ENCODE measurements around the gene SAG. TPM values are rescaled to one million over a fixed set of nuclear protein-coding genes. Genes with fewer than 3 reads are reported as not detected.

Gene SAG
- total and polyA plus RNA-seq, 7 donors = not detected

- TF ChIP-seq, protein P1, sequence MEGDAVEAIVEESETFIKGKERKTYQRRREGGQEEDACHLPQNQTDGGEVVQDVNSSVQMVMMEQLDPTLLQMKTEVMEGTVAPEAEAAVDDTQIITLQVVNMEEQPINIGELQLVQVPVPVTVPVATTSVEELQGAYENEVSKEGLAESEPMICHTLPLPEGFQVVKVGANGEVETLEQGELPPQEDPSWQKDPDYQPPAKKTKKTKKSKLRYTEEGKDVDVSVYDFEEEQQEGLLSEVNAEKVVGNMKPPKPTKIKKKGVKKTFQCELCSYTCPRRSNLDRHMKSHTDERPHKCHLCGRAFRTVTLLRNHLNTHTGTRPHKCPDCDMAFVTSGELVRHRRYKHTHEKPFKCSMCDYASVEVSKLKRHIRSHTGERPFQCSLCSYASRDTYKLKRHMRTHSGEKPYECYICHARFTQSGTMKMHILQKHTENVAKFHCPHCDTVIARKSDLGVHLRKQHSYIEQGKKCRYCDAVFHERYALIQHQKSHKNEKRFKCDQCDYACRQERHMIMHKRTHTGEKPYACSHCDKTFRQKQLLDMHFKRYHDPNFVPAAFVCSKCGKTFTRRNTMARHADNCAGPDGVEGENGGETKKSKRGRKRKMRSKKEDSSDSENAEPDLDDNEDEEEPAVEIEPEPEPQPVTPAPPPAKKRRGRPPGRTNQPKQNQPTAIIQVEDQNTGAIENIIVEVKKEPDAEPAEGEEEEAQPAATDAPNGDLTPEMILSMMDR (IDR thresholded peaks at IDR 0.05) = no peak
- H3K36me3 ChIP-seq (ENCODE audit: insufficient read depth in 1 of 2, low read depth in 1 of 2) = no peaks in the 10 kb centered on the region
- intact Hi-C loops (cut with DNase I) = no loop called here
- H3K4me1 ChIP-seq = no peaks in the 10 kb centered on the region
- WGBS, 3 donors = 80 to 89% (median 89%) methylated on average over 6 to 8 of the region's 8 CpGs
- H3K9me3 ChIP-seq = no peaks in the 10 kb centered on the region
- DNase-seq = no peak
- H3K27ac ChIP-seq = no peak overlapping the region
- H3K27me3 ChIP-seq (ENCODE audit: insufficient read depth in 3 of 3, low read length in 2 of 3) = no peaks in the 10 kb centered on the region
- no peak overlapping the region for H3K4me3 ChIP-seq
- no peak for ATAC-seq
Observed at GRCh38 chr2:233326500-233326899, 18.9 kb downstream of the SAG start.

DNA sequence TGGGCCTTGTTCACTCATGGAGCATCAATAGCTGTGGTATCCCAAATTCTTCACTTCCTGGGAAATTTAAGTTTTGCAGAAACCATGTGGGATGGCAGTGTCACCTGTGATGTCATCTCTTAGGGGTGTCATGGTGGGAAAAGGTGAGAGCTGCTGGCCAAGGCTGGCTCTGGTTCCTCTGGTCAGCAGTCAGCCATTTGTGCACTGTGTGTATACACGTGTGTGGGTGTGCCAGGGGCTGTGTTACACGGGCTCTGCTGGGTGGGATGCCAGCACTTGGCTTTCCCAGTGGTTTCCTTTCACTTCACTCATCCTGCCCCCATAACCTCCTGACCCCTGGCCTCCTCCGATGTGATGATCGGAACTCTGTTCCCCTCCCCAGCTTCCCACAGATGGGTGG, 21.3 kb downstream of the SAG start:
- Histone ChIP-seq H3K4me3 (no peak overlapping the region), H3K27me3 (ENCODE audit: insufficient read depth in 3 of 3, low read length in 2 of 3) (no peaks in the 10 kb centered on the region), H3K4me1 (no peaks in the 10 kb centered on the region), H3K9me3 (no peaks in the 10 kb centered on the region), H3K36me3 (ENCODE audit: insufficient read depth in 1 of 2, low read depth in 1 of 2) (no peaks in the 10 kb centered on the region), H3K27ac (no peak overlapping the region)
- TF ChIP-seq, protein P1 (IDR thresholded peaks at IDR 0.05) = no peak
- no peak for ATAC-seq
- 69 to 77% (median 74%) methylated on average over 4 of the region's 4 CpGs for WGBS, 3 donors
- intact Hi-C loops (cut with DNase I) = no loop called here
- DNase-seq = no peak

DNA sequence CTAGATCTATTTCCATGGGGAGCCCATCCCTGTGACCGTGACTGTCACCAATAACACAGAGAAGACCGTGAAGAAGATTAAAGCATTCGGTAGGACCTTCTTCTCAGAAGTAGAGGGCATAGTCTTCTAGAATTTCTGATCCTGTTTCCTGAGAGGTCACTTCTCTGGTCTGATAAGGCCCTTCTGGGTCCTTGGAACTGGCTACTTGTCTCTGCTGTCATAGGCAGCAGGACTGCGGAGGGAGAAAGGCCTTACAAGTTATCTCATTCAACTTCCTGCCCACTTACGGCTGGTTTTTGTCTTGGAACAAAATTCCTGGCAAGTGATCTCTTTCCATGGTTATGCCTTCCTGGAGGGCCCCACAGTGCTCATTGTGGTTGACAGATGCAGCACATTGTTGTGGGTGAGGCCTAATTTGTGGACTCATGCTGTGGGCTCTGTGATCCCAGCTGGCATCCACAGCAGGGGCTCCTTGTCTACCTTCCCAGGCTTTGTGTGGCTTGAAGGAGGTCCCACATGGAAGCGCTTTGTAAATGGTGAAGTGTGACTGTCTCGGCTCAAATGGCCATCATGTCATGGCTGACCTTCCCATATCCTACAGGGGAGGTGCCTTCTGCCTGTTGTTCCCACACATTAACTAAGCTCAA, 22.0 kb downstream of the SAG start:
- intact Hi-C loops (cut with DNase I) = no loop called here
- DNase-seq (no peak), ATAC-seq (no peak)
- Histone ChIP-seq H3K36me3 (ENCODE audit: insufficient read depth in 1 of 2, low read depth in 1 of 2) (no peaks in the 10 kb centered on the region), H3K27ac (no peak overlapping the region), H3K27me3 (ENCODE audit: insufficient read depth in 3 of 3, low read length in 2 of 3) (no peaks in the 10 kb centered on the region), H3K9me3 (no peaks in the 10 kb centered on the region), H3K4me3 (no peak overlapping the region), H3K4me1 (no peaks in the 10 kb centered on the region)
- TF ChIP-seq, protein P1 (IDR thresholded peaks at IDR 0.05) = no peak
- 75 to 77% (median 77%) methylated on average over 7 of the region's 7 CpGs for WGBS, 3 donors

DNA sequence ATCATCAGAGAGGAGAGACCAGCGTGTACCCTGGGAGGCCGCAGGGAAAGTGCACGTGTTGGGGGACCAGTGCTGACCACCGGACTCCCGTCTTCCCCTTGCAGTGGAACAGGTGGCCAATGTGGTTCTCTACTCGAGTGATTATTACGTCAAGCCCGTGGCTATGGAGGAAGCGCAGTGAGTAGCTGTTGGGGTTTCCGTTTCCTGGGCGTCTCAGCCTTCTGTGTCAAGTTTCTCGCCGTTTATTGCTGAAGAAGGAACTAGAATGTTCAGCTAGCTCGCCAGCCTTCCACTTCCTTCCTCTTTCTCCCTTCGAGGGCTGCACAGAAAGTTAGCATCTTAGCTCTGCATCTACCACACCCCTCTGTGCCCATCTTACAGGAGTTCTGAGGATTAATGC, 23.9 kb downstream of the SAG start:
- DNase-seq = peak; percentile 35 to 62
- Histone ChIP-seq H3K4me3 (no peak overlapping the region), H3K27ac (no peak overlapping the region), H3K9me3 (no peaks in the 10 kb centered on the region), H3K36me3 (ENCODE audit: insufficient read depth in 1 of 2, low read depth in 1 of 2) (no peaks in the 10 kb centered on the region), H3K4me1 (no peaks in the 10 kb centered on the region), H3K27me3 (ENCODE audit: insufficient read depth in 3 of 3, low read length in 2 of 3) (no peaks in the 10 kb centered on the region)
- TF ChIP-seq, protein P1 (IDR thresholded peaks at IDR 0.05) = no peak
- intact Hi-C loops (cut with DNase I) = no loop called here
- WGBS, 3 donors = 70 to 80% (median 71%) methylated on average over 15 of the region's 15 CpGs
- ATAC-seq = peak in 3 of 4 donors; percentile 24 to 52 (median 52)

DNA sequence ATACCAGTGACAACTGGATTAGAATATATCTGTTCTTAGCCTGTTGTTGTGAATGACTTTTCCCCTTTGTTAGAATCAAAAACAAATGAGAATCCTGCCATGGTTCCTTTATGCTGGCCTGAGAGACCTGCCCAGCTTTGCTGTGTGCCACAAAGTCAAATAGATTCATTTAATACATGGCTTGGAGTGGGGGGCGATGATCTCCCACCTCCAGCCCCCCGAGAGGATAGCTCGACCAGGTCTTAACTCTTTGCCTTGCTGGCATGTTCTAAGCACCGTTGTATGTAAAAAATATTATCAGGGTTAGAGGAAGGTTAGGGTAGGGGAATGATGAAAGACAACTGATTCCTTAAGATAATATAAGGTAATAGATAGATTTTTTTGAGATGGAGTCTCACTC, 24.5 kb downstream of the SAG start:
- TF ChIP-seq, protein P1 (IDR thresholded peaks at IDR 0.05) = no peak
- no peak for DNase-seq
- intact Hi-C loops (cut with DNase I) = no loop called here
- H3K27ac ChIP-seq = no peak overlapping the region
- H3K4me3 ChIP-seq = no peak overlapping the region
- no peaks in the 10 kb centered on the region for H3K27me3 ChIP-seq (ENCODE audit: insufficient read depth in 3 of 3, low read length in 2 of 3)
- WGBS, 3 donors = 81 to 87% (median 86%) methylated on average over 4 of the region's 4 CpGs
- no peaks in the 10 kb centered on the region for H3K9me3 ChIP-seq
- ATAC-seq = no peak
- no peaks in the 10 kb centered on the region for H3K36me3 ChIP-seq (ENCODE audit: insufficient read depth in 1 of 2, low read depth in 1 of 2)
- H3K4me1 ChIP-seq = no peaks in the 10 kb centered on the region

Measured in psoas muscle (tissue), 8 donors.